Stimulated activated CD4-positive, alpha-beta T cell treated with anti-CD3 and anti-CD28 coated beads, Interleukin-2, amount 100 ng/mL, for 48 hours (primary cell): ENCODE data around the gene HFE.
"Not testable (repeated sequence)": the region's sequence is repeated elsewhere in the genome, so short reads cannot be mapped to it uniquely, and the experiment has no call there.

Experiments used
- DNase-seq, 2 donors: peaks; one replicate each; pipeline ENCODE4 v3.0.0-alpha.2; 2020

The HFE gene

DNA sequence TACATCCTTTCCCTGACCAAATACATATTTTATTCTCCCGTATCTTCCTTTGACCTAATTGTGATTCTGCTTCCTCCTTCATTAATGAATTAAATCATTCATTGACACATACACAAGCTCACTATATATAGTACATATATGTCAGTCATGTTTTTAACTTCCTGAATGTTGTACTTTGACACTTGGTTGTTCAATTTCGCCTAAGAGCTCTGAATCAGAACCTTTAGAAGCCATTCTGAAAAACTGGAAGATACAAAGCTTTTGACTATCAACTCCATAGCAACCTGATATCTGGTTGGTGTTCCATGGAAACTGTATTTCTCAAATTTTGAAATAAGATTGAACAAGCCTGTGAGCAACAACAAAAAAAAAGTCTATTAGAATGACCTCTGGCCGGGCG lies 27.3 kb upstream of the HFE start:
- no peak for DNase-seq

DNA sequence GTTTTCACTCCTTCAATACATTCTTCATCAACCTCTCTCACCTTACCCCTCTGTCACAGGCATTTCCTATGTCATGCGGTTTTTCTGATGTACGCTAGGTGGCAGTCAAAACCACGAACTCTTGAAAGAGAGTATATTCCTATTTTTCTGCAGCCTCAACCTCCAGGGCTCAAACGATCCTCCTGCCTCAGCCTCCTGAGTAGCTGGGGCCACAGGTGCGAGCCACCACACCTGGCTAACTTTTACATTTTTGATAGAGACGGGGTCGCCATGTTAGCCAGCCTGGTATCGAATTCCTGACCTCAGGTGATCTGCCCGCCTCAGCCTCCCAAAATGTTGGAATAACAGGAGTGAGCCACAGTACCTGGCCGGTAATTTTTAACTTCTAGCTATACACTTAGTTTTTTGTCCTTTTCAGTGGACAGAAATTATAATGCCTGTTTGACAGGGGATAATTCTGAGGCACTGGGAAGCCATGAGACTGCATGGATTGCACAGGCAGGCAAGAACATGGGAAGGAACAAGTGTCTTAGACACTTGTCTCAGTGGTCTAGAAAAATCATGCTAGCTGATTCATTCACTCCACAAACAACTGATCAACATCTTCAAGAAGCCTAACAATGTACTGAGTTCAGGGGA lies 22.5 kb upstream of the HFE start:
- peak in 1 of 2 donors; percentile 25 for DNase-seq

DNA sequence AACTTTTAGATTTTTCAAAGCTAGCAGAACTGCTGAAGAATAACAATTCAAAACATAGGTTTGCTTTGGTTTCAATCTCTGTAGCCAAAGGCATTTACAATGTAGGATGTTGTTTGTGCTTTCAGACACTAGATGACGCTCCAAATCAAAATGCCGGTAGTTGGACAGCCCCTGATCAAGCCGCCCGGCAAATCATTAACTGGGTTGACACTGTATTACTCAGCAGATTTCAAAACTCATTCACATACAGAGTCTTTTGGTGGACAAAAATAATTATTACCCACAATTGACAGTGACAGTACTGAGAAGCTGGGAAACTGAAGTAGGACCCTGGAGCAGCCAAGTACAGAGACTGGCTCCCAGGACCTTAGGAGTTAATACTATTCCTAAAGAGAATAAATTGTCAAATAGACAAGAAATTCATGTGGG lies 21.3 kb upstream of the HFE start:
- peak; percentile 37 to 38 for DNase-seq

DNA sequence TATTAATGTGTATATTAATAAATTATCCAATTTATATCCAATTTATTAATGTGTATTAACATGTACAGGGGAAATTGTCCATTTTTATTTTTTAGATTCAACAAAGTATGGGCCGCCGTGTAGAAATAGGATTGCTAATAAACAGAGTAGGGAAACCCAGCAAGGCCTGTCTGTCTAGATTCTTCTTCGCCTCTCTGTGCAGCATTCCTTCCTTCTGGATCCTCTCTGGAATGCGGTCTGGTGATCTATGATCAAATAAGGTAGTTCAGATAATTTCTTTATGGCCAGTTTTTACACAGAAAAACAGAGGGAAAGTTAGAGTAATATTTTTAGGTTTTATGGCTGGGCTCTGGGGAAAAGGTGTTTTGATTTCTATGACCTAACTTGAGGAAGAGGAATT lies 19.9 kb upstream of the HFE start:
- DNase-seq = no peak

DNA sequence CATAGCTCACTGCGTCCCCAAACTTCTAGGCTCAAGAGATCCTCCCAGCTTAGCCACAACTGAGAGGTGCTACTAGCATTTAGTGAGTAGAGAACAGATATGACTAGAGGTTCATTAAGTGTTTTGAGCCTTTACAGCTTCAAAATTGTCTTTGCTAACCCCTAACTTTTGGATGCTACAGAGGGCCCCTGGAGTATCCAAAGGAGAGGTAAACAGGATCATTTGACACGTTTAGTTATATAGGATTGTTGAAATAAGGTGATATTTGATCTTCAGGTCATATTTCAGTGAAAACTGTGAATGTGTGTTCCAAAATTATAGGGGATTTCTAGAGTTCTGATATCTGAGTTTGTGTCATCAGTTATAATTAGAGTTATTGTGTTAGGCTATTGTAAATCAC lies 19.2 kb upstream of the HFE start:
- DNase-seq = no peak

DNA sequence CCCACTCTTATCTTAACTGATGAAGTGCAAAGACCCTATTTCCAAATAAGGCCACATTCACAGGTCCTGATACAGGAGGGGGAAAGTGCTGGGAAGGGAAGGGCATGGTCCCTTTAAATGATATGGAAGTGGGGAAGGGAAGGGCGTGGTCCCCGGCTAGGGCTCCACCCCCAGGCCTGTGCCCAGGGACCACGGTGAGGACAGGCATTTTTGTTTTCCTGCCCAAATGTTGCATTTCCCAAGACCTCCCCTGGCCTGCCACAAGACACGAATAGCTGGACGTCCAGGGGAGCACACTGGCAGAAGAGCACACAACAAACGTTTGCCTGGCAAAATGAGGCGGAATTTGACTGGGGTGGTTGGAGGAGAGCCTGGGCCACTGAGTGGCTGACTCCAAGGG lies 16.1 kb upstream of the HFE start:
- DNase-seq = no peak

DNA sequence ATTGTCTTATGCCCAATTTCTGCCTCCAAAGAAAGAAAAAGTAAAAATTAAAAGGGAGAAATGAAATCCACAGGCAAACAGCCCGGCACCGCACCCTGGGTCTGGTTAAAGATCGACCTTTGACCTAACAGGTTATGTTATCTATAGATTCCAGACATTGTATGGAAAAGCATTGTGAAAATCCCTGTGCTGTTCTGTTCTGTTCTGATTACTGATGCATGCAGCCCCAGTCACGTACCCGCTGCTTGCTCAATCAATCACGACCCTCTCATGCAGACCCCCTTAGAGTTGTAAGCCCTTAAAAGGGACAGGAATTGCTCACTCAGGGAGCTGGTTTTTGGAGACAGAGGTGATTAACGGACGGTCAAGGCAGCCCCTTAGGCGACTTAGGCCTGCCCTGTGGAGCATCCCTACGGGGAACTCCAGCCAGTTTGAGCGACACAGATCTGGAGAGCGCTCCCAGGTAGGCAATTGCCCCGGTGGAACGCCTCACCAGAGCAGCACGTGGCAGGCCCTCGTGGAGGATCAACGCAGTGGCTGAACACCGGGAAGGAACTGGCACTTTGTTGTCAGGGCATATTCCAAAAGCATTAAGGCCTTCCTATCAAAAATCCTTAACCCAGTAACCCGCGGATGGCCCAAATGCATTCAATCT lies 12.0 kb upstream of the HFE start:
- DNase-seq = no peak

DNA sequence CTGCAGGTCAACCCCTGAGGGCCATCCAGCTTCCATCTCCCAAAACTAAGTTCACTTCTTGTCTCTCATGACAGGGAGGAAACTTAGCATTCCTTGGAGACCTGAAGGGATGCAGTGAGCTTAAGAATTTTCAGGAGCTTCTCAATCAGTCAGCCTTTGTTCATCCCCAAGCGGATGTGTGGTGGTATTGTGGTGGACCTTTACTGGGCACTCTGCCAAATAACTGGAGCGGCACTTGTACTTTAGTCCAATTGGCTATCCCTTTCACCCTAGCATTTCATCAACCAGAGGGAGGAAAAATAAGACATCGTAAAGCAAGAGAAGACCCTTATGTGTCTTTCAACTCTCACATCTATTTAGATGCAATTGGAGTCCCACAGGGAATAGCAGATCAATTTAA lies 9.2 kb upstream of the HFE start:
- DNase-seq = not testable (repeated sequence)

DNA sequence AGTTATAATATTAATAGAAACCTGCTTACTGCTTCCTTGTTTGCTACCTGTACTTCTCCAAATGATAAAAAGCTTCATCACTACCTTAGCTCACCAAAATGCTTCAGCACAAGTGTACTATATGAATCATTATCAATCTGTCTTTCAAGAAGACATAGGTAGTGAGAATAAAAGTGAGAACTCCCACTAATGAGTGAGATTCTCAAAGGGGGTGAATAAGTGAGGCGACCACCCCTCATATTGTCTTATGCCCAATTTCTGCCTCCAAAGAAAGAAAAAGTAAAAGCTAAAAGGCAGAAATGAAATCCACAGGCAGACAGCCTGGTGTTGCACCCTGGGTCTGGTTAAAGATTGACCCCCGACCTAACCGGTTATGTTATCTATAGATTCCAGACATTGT lies 6.1 kb upstream of the HFE start:
- DNase-seq = not testable (repeated sequence)

DNA sequence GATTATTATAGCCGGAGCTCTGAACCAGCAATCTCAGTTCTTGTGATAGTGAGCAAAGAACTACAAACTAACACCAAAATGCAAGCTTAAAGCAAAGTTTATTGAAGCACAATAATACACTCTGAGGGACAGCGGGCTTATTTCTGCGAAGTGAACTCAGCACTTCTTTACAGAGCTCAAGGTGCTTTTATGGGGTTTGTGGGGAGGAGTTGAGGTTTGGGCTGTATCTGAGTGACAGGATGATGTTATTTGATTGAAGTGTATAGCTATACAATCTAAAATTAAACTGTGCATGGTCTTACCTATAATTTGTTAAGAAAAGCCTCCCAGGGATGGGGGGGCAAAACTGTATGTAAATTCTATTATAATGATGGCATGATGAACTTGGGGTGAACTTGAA lies 1.0 kb upstream of the HFE start:
- no peak for DNase-seq

DNA sequence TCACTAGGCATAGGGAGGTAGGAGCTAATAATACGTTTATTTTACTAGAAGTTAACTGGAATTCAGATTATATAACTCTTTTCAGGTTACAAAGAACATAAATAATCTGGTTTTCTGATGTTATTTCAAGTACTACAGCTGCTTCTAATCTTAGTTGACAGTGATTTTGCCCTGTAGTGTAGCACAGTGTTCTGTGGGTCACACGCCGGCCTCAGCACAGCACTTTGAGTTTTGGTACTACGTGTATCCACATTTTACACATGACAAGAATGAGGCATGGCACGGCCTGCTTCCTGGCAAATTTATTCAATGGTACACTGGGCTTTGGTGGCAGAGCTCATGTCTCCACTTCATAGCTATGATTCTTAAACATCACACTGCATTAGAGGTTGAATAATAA lies 1.1 kb downstream of the HFE start:
- DNase-seq = no peak

DNA sequence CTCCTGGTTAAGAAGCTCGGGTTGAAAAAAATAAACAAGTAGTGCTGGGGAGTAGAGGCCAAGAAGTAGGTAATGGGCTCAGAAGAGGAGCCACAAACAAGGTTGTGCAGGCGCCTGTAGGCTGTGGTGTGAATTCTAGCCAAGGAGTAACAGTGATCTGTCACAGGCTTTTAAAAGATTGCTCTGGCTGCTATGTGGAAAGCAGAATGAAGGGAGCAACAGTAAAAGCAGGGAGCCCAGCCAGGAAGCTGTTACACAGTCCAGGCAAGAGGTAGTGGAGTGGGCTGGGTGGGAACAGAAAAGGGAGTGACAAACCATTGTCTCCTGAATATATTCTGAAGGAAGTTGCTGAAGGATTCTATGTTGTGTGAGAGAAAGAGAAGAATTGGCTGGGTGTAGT lies 2.0 kb downstream of the HFE start:
- DNase-seq = no peak

DNA sequence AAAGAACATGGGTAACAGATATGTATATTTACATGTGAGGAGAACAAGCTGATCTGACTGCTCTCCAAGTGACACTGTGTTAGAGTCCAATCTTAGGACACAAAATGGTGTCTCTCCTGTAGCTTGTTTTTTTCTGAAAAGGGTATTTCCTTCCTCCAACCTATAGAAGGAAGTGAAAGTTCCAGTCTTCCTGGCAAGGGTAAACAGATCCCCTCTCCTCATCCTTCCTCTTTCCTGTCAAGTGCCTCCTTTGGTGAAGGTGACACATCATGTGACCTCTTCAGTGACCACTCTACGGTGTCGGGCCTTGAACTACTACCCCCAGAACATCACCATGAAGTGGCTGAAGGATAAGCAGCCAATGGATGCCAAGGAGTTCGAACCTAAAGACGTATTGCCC lies 5.2 kb downstream of the HFE start:
- no peak for DNase-seq

DNA sequence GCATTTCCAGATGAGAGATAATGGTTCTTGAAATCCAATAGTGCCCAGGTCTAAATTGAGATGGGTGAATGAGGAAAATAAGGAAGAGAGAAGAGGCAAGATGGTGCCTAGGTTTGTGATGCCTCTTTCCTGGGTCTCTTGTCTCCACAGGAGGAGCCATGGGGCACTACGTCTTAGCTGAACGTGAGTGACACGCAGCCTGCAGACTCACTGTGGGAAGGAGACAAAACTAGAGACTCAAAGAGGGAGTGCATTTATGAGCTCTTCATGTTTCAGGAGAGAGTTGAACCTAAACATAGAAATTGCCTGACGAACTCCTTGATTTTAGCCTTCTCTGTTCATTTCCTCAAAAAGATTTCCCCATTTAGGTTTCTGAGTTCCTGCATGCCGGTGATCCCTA lies 6.8 kb downstream of the HFE start:
- no peak for DNase-seq

DNA sequence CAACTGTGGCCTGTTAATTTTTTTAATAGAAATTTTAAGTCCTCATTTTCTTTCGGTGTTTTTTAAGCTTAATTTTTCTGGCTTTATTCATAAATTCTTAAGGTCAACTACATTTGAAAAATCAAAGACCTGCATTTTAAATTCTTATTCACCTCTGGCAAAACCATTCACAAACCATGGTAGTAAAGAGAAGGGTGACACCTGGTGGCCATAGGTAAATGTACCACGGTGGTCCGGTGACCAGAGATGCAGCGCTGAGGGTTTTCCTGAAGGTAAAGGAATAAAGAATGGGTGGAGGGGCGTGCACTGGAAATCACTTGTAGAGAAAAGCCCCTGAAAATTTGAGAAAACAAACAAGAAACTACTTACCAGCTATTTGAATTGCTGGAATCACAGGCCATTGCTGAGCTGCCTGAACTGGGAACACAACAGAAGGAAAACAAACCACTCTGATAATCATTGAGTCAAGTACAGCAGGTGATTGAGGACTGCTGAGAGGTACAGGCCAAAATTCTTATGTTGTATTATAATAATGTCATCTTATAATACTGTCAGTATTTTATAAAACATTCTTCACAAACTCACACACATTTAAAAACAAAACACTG lies 10.1 kb downstream of the HFE start:
- peak; percentile 56 to 58 for DNase-seq

DNA sequence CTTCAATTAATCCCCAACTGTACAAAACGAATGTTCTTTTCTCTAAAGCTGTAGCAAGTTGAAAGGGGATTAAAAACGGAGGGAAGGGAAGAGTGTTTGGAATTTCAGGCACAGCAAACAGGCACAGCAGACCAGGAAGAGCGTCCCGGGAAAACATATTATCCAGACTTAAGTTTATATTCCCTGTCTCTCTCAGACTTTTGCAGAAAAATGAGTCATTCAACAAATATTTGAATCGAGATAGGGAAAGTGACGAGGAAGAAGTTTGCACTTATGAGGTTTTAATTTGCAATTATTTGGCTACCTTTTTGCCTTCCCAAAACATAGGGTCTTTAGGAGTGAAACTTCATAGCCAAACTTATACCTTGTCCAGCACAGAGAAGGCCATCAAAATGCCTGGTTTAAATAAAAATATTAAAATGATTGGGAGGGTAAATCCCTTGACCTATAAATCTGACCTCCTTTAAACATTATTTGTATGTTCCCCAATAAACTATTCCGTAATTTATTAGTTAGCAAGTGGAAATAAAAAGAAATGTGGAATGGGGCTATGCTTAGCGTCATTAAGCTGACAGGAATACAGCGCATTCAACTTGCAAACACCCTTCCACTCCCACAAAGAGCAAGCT lies 16.0 kb downstream of the HFE start:
- no peak for DNase-seq

DNA sequence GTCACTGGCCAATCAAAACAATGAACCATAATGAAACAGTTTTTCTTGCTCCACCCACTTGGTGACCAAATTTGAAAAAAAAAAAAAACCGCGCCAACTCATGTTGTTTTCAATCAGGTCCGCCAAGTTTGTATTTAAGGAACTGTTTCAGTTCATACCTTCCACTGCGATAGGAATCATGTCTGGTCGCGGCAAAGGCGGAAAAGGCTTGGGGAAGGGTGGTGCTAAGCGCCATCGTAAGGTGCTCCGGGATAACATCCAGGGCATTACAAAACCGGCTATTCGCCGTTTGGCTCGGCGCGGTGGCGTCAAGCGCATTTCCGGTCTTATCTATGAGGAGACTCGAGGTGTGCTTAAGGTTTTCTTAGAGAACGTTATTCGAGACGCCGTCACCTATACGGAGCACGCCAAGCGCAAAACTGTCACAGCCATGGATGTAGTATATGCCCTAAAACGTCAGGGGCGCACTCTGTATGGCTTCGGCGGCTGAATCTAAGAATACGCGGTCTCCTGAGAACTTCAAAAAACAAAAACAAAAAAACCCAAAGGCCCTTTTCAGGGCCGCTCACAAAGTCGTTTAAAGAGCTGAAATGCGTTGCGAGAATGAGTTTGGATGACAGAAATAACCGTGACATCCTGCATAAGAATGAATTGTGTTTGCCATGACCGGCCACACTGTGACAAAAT lies 16.7 kb downstream of the HFE start:
- peak; percentile 77 to 80 for DNase-seq

DNA sequence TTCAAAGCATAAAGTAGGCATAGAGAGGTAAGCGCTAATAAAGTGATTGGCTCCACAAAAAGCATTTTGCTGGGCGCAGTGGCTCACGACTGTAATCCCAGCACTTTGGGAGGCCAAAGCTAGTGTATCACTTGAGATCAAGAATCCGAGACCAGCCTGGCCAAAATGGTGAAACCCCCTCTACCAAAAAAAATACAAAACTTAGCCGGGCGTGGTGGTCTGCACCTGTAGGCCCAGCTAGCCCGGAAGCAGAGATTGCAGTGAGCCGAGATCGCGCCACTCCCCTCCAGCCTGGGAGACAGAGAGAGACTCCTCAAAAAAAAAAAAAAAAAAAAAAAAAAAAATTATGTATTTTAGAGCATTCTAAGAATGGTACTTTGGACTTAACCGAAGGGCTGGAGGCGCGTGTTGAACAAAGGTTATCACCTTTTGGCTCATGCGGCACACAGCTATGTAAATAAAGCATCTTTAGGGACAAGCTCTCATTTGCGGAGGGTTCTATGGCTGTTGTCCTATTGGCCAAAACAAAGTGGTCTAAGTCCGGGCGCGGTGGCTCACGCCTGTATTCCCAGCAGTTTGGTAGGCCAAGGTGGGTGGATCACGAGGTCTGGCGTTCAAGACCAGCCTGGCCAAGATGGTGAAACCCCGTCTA lies 17.4 kb downstream of the HFE start:
- no peak for DNase-seq

DNA sequence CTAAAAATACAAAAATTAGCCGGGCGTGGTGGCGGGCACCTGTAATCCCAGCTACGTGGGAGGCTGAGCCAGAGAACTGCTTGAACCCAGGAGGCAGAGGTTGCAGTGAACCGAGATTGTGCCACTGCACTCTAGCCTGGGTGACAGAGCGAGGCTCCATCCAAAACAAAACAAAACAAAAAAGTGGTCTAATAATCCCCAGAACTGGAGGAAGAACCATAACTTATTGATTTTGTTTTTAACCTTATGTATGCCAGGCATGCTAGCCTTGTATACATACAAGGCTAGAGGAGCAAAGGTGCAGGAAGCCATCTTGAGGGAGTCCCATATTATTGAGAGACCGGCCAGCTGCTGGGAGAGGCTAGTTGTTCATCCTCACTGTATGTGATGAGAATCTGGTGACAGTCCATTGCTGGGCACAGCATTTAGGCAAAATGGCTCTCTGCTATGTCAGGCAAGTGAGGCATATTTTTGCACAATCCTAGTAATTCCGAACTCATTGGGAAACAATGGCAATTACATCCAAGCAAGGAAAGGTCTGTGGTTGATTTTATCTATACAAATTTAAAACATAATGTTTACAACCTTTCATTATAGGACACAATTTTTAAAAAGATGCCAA lies 18.0 kb downstream of the HFE start:
- no peak for DNase-seq

DNA sequence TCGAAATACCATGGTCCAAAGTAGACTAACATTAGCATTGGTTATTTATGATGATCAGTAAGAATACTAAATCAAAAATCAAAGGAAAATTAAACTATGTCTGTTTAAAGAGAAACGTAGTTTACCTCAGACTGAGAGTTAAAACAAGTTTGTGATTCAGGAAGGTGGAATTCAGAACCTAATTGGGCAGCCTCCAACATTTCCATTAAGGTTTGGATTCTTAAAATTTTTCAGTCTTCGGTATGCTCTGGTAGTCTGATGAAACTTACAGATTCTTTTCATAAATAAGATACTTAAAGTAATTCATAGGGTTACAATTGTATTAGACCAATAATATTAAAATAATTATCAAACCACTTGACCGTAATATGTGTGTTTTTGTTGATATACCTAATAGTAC lies 18.6 kb downstream of the HFE start:
- no peak for DNase-seq

DNA sequence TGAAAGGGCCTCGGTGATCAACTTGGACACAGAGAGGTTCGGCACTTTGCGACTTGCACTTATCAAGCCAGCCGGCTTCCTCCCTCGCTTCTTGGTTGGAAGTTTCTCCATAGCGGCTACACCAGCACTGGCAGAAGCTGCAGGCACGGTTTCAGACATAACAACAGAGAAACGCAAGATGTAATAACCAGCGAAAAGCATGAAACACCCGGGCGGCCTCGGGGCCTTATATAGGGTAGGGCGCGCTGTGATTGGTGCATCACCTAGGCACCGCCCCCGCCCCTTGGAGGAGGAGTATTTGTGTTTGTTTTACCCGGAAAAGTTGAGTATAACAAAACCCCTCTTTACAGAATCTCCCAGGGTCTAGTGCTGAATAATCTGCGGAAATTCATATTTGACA lies 20.7 kb downstream of the HFE start:
- DNase-seq = no peak

DNA sequence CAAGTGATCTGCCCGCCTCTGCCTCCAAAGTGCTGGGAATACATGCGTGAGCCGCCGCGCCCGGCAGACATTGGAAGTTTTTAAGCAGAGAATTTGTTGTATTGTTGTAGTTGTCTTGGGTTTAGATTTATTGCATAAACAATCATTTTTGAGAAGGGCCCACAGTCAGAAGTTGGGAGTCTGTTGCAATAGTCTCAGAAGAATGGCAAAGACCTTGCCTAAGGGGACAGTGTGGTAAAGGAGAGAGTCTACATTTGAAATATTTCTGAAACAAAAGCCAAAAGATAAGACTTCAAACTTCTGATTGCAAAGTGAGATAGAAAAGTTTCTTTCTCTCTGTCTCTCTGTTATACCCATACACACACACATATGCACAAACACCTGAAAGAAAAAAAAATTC lies 22.5 kb downstream of the HFE start:
- DNase-seq = no peak

DNA sequence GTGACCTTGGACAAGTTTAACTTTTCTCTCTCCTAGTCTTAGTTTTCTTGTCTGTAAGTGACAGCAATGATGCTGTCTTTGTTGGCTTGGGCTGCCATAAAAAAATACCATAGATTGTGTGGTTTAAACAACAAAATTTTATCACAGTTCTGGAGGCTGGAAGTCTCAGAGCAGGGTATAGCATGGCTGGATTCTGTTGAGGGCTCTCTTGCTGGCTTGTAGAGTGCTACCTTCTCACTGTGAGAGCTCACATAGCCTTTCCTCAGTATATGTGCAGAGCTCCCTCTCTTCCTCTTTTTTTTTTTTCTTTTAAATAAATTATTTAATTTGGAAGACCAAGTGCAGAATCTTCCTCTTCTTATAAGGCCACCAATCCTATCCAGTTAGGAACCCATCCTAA lies 26.3 kb downstream of the HFE start:
- DNase-seq = no peak
